Kidney (tissue), 14 donors: ENCODE data around the gene MRPL14. TPM values are rescaled to one million over a fixed set of nuclear protein-coding genes. Genes with fewer than 3 reads are reported as not detected.
A peak's percentile ranks its signal among the peaks of the same experiment; 100 is the strongest.

Source experiments
- DNase-seq, 5 donors: peaks; one replicate each; pipeline ENCODE4 v3.0.0-alpha.2; 2013 to 2020
- FAIRE-seq: peaks from 2 replicates; lab custom pipeline; 2012; peaks lifted over from hg19 to GRCh38; lab: Jason Lieb, UNC
- H3K27ac ChIP-seq, 2 donors: one replicate each; pipeline ENCODE4 v1.7.0; 2013; ENCODE audit warnings: low read depth in 2 of 2, low read length in 2 of 2, inconsistent platforms in 1 of 2
- H3K27me3 ChIP-seq: one replicate; pipeline ENCODE4 v1.7.1; 2013; ENCODE audit warnings: low read length, inconsistent platforms; ENCODE audit not compliant: control insufficient read depth, insufficient read depth
- H3K36me3 ChIP-seq, 3 donors: one replicate each; pipeline versions ENCODE4 v1.7.0 to v1.7.1; 2013; ENCODE audit warnings: low read length in 3 of 3, control low read depth in 1 of 3, inconsistent platforms in 1 of 3; ENCODE audit not compliant: insufficient read depth in 3 of 3, control insufficient read depth in 2 of 3
- H3K4me1 ChIP-seq, 3 donors: one replicate each; pipeline versions ENCODE4 v1.7.0 to v1.7.1; 2013; ENCODE audit warnings: low read length in 3 of 3, inconsistent platforms in 1 of 3, low read depth in 1 of 3; ENCODE audit not compliant: control insufficient read depth in 2 of 3, insufficient read depth in 2 of 3
- H3K4me3 ChIP-seq, 3 donors: one replicate each; pipeline versions ENCODE4 v1.7.0 to v1.8.1; 2013; ENCODE audit warnings: low read length in 3 of 3, control low read depth in 1 of 3, inconsistent platforms in 1 of 3
- H3K9ac ChIP-seq, 3 donors: one replicate each; pipeline versions ENCODE4 v1.7.0 to v1.7.1; 2013; ENCODE audit warnings: low read length in 3 of 3, control low read depth in 1 of 3, inconsistent platforms in 1 of 3
- H3K9me3 ChIP-seq, 3 donors: one replicate each; pipeline versions ENCODE4 v1.7.0 to v1.7.1; 2013; ENCODE audit warnings: low read length in 3 of 3, control low read depth in 1 of 3, inconsistent platforms in 1 of 3; ENCODE audit not compliant: control insufficient read depth in 2 of 3, insufficient read depth in 1 of 3
- CTCF ChIP-seq: IDR thresholded peaks from 3 replicates; pipeline ENCODE4 v1.5.1; 2012; ENCODE audit warnings: mild to moderate bottlenecking, moderate library complexity, borderline replicate concordance; ENCODE audit not compliant: insufficient read depth; ENCODE audit errors: extremely low read depth
- intact Hi-C: fragments of 100-400 bp; cut with DNase I; formaldehyde crosslinking; loops from one replicate; pipeline ENCODE4 v1.11.1; 2022
- polyA plus RNA-seq: library from polyadenylated mRNA; stranded (reverse); fragments of 350-450 nt; fragmentation: Illumina TruSeq; extraction: RNeasy Lipid Tissue Mini Kit (QIAGEN cat#74804); gene quantifications from one replicate; pipeline ENCODE4 v1.2.3, GENCODE V29; 2014; ENCODE audit warnings: low read depth, low replicate concordance; ENCODE audit not compliant: insufficient read depth
- total RNA-seq: library from RNA; stranded (reverse); fragmentation: NEBNext Ultra II Directional; extraction: Animal tissue kit (Norgen Biotek cat#: 25700); gene quantifications from one replicate; pipeline ENCODE4 v1.2.1, GENCODE V29; 2021
- donor health status: control.
- donor health status: control.
- donor health status: control.
- donor health status: control.
- donor health status: control.
- donor health status: DM: yes; HTN: yes; CAD: no.
- donor health status: Normal renal cell carcinoma (clear cell type).

The MRPL14 gene
- total and polyA plus RNA-seq, 2 donors from 2014 or later: 27.9 to 71.5 TPM

- FAIRE-seq (no peak), DNase-seq (no peak)
- no peaks in the 10 kb centered on the region for H3K27me3 ChIP-seq
- no peak overlapping the region for H3K9ac ChIP-seq
- H3K36me3 ChIP-seq: no peaks in the 10 kb centered on the region
- H3K9me3 ChIP-seq: no peaks in the 10 kb centered on the region
- H3K4me1 ChIP-seq: peaks cover 4 to 18% (median 11%) of the 10 kb centered on the region in 3 donors
- H3K4me3 ChIP-seq: no peak overlapping the region
- no peak overlapping the region for H3K27ac ChIP-seq
- intact Hi-C loops: no loop called here
- no peak for TF ChIP-seq CTCF
These were observed 55.4 kb downstream of the MRPL14 start for GRCh38 chr6:44071670-44072451.

GRCh38 chr6:44068607-44069296 lies 58.5 kb downstream of the MRPL14 start:
- intact Hi-C loops: no loop called here
- Histone ChIP-seq H3K4me3 (no peak overlapping the region), H3K27me3 (no peaks in the 10 kb centered on the region), H3K9me3 (no peaks in the 10 kb centered on the region), H3K36me3 (no peaks in the 10 kb centered on the region), H3K27ac (no peak overlapping the region), H3K9ac (no peak overlapping the region), H3K4me1 (peaks cover 0 to 5% (median 1%) of the 10 kb centered on the region in 3 donors)
- DNase-seq (no peak), FAIRE-seq (no peak)
- no peak for TF ChIP-seq CTCF

- Histone ChIP-seq H3K9me3 (no peaks in the 10 kb centered on the region), H3K36me3 (no peaks in the 10 kb centered on the region), H3K27ac (no peak overlapping the region), H3K9ac (no peak overlapping the region), H3K4me3 (no peak overlapping the region), H3K4me1 (peaks cover 0 to 2% (median 0%) of the 10 kb centered on the region in 3 donors), H3K27me3 (no peaks in the 10 kb centered on the region)
- FAIRE-seq: no peak
- intact Hi-C loops: no loop called here
- no peak for TF ChIP-seq CTCF
- peak in 1 of 5 donors; percentile 46 for DNase-seq
These were observed 59.8 kb downstream of the MRPL14 start for GRCh38 chr6:44067173-44068139.
